ENCODE measurements around the gene DVL3. TPM values are rescaled to one million over a fixed set of nuclear protein-coding genes. Genes with fewer than 3 reads are reported as not detected.

The DVL3 gene
- total and polyA plus RNA-seq, 2 experiments from 2014 or later: 25.6 to 55.5 TPM

GRCh38 chr3:184110316-184110725 is 44.9 kb upstream of the DVL3 start:
- no peaks in the 10 kb centered on the region for H3F3A ChIP-seq (replicated peaks; ENCODE audit: low read depth)
- H3K27me3 Mint-ChIP-seq (ENCODE audit: insufficient read depth, low read depth, poor library complexity): peaks cover 6% of the 10 kb centered on the region
- H3K9me3 Mint-ChIP-seq: no peaks in the 10 kb centered on the region
- no peak overlapping the region for H3K4me2 ChIP-seq
- no peak overlapping the region for H3K27ac ChIP-seq (ENCODE audit: low read depth)
- no peaks in the 10 kb centered on the region for H3K9me2 ChIP-seq (ENCODE audit: insufficient read depth)
- H3K4me1 Mint-ChIP-seq: peaks cover 6% of the 10 kb centered on the region
- H4K20me1 ChIP-seq (replicated peaks; ENCODE audit: insufficient read depth): no peaks in the 10 kb centered on the region
- H3K27me3 ChIP-seq (ENCODE audit: insufficient read depth): no peaks in the 10 kb centered on the region
- H3K36me3 Mint-ChIP-seq (ENCODE audit: low read depth): no peaks in the 10 kb centered on the region
- no peaks in the 10 kb centered on the region for H3K4me1 ChIP-seq (ENCODE audit: insufficient read depth)
- DNase-seq (ENCODE audit: low spot score) (peak; percentile 38), ATAC-seq (no peak; the same call in 1 of the 3 replicates)
- peak overlapping the region; percentile 5; the same call in 1 of the 2 replicates for H2AFZ ChIP-seq
- H3K27ac Mint-ChIP-seq: peak overlapping the region; percentile 88
- no peak overlapping the region for H3K4me3 ChIP-seq
- H3K79me2 ChIP-seq (replicated peaks; ENCODE audit: insufficient read depth): no peaks in the 10 kb centered on the region
- no peak for TF ChIP-seq STAT1 (IDR thresholded peaks at IDR 0.05; ENCODE audit: unreplicated experiment)
- no peak for TF ChIP-seq CREB1 (CRISPR knock-in tag; IDR thresholded peaks at IDR 0.05; ENCODE audit: low read depth)
- no peak for TF ChIP-seq CTCF (conservative IDR thresholded peaks at IDR 0.05; ENCODE audit: low read depth in 2 of 2)
- H3K4me3 Mint-ChIP-seq: no peak overlapping the region
- no peaks in the 10 kb centered on the region for H3K36me3 ChIP-seq (ENCODE audit: insufficient read depth)

- Mint-ChIP-seq H3K36me3 (ENCODE audit: low read depth) (no peaks in the 10 kb centered on the region), H3K27ac (no peak overlapping the region), H3K4me3 (no peak overlapping the region), H3K9me3 (no peaks in the 10 kb centered on the region), H3K4me1 (no peaks in the 10 kb centered on the region), H3K27me3 (ENCODE audit: insufficient read depth, low read depth, poor library complexity) (no peaks in the 10 kb centered on the region)
- no peaks in the 10 kb centered on the region for H3K4me1 ChIP-seq (ENCODE audit: insufficient read depth)
- no peak overlapping the region for H2AFZ ChIP-seq
- H3F3A ChIP-seq (replicated peaks; ENCODE audit: low read depth): no peaks in the 10 kb centered on the region
- H3K4me2 ChIP-seq: no peak overlapping the region
- H3K9me2 ChIP-seq (ENCODE audit: insufficient read depth): no peaks in the 10 kb centered on the region
- H3K27ac ChIP-seq (ENCODE audit: low read depth): no peak overlapping the region
- no peaks in the 10 kb centered on the region for H3K27me3 ChIP-seq (ENCODE audit: insufficient read depth)
- no peak overlapping the region for H3K4me3 ChIP-seq
- TF ChIP-seq ZNF331 (CRISPR knock-in tag; IDR thresholded peaks at IDR 0.05; ENCODE audit: low read depth) (no peak), CREB1 (CRISPR knock-in tag; IDR thresholded peaks at IDR 0.05; ENCODE audit: low read depth) (no peak), POLR2AphosphoS5 (IDR thresholded peaks at IDR 0.05; ENCODE audit: low read depth) (no peak), EZH2 (IDR thresholded peaks at IDR 0.05; ENCODE audit: low read depth, unreplicated experiment) (no peak), REST (IDR thresholded peaks at IDR 0.05; ENCODE audit: unreplicated experiment) (no peak), ZNF462 (CRISPR knock-in tag; IDR thresholded peaks at IDR 0.05) (no peak), STAT1 (IDR thresholded peaks at IDR 0.05; ENCODE audit: unreplicated experiment) (no peak), ETS1 (IDR thresholded peaks at IDR 0.05) (no peak)
- no peaks in the 10 kb centered on the region for H3K79me2 ChIP-seq (replicated peaks; ENCODE audit: insufficient read depth)
- ATAC-seq (no peak), DNase-seq (ENCODE audit: low spot score) (no peak)
- H3K36me3 ChIP-seq (ENCODE audit: insufficient read depth): no peaks in the 10 kb centered on the region
- H4K20me1 ChIP-seq (replicated peaks; ENCODE audit: insufficient read depth): no peaks in the 10 kb centered on the region
Observed at GRCh38 chr3:184116017-184116416, 39.2 kb upstream of the DVL3 start.
